DOHH2 (cell line): ENCODE data around the gene MEN1.
A peak's percentile ranks its signal among the peaks of the same experiment; 100 is the strongest.

Experiments
- H3F3A ChIP-seq: fragments of 200-600 bp; sonication (generic), shearing (Covaris generic); 2 replicates; pipeline ENCODE4 v1.6.0; 2016; ENCODE audit warnings: antibody characterized with exemption, mild to moderate bottlenecking; ENCODE audit not compliant: control insufficient read depth, insufficient read depth
- H3K27ac ChIP-seq: fragments of 200-600 bp; sonication (generic); 2 replicates; pipeline ENCODE4 v1.5.1; 2014; ENCODE audit warnings: low read depth, mild to moderate bottlenecking, low read length, moderate library complexity
- H3K27me3 ChIP-seq: fragments of 200-600 bp; sonication (generic); 2 replicates; pipeline ENCODE4 v1.6.1; 2014; ENCODE audit warnings: mild to moderate bottlenecking, low read length, mixed read lengths; ENCODE audit not compliant: control insufficient read depth
- H3K36me3 ChIP-seq: fragments of 200-600 bp; sonication (generic); 2 replicates; pipeline ENCODE4 v1.6.1; 2014; ENCODE audit warnings: mild to moderate bottlenecking, low read length, moderate library complexity, mixed read lengths; ENCODE audit not compliant: control insufficient read depth
- H3K4me1 ChIP-seq: fragments of 200-600 bp; sonication (generic); 2 replicates; pipeline ENCODE4 v1.6.1; 2014; ENCODE audit warnings: mild to moderate bottlenecking, low read length, mixed read lengths; ENCODE audit not compliant: control insufficient read depth
- H3K4me2 ChIP-seq: fragments of 200-600 bp; sonication (generic); 2 replicates; pipeline ENCODE4 v1.6.0; 2014; ENCODE audit warnings: mild to moderate bottlenecking, low read length, moderate library complexity
- H3K4me3 ChIP-seq: fragments of 200-600 bp; sonication (generic); 2 replicates; pipeline ENCODE4 v1.5.1; 2014; ENCODE audit warnings: mild to moderate bottlenecking, low read length, mixed read lengths
- H3K79me2 ChIP-seq: fragments of 200-600 bp; sonication (generic); 2 replicates; pipeline ENCODE4 v1.6.1; 2014; ENCODE audit warnings: mild to moderate bottlenecking, low read length, mixed read lengths; ENCODE audit not compliant: control insufficient read depth
- H3K9me2 ChIP-seq: fragments of 200-600 bp; sonication (generic); replicated peaks from 2 replicates; pipeline ENCODE4 v1.6.1; 2014; ENCODE audit warnings: mild to moderate bottlenecking, low read length, mixed read lengths; ENCODE audit not compliant: control insufficient read depth
- H3K9me3 ChIP-seq: fragments of 200-600 bp; sonication (generic); 2 replicates; pipeline ENCODE4 v1.6.1; 2014; ENCODE audit warnings: antibody characterized with exemption, low read length, mixed read lengths; ENCODE audit not compliant: control insufficient read depth, insufficient read depth
- H4K20me1 ChIP-seq: fragments of 200-600 bp; sonication (generic); 2 replicates; pipeline ENCODE4 v1.6.0; 2014; ENCODE audit warnings: low read depth, mild to moderate bottlenecking, antibody characterized with exemption, low read length, moderate library complexity; ENCODE audit not compliant: control insufficient read depth, insufficient read depth
- EZH2phosphoT487 ChIP-seq: fragments of 200-600 bp; sonication (generic); IDR thresholded peaks from 2 replicates; pipeline ENCODE4 v1.6.1; 2017; ENCODE audit warnings: borderline replicate concordance, mild to moderate bottlenecking, antibody characterized with exemption, low read length, moderate library complexity, mixed read lengths
- TF ChIP-seq, protein P1 (sequence below): fragments of 200-600 bp; sonication (generic); IDR thresholded peaks from one replicate; pipeline ENCODE4 v1.5.1; 2014; ENCODE audit warnings: antibody characterized with exemption, mild to moderate bottlenecking, low read depth, low read length; ENCODE audit not compliant: poor library complexity, severe bottlenecking

Gene MEN1

DNA sequence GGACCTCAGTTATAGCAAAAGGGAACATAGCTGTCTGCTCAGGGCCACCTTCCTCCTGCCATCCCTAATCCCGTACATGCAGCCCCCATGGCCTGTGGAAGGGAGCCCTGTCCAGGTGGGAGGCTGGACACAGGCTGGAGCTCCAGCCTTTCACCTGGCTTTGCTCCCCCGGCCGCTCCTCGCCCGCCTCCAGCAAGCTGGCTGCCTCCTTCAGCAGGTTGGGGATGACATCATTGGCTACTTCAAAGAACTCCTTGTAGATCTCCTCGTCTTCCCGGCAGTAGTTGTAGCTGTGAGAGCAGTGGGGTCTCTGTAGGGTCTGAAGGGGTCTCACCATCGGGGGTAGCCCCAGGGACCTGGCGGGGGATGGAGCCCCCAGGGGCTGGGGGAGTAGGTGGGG is 4.9 kb downstream of the MEN1 start:
- Histone ChIP-seq H3K4me3 (no peak overlapping the region), H3K9me3 (no peaks in the 10 kb centered on the region), H3K4me1 (peaks cover 46% of the 10 kb centered on the region), H3K27me3 (no peaks in the 10 kb centered on the region), H3K4me2 (no peak overlapping the region), H4K20me1 (no peaks in the 10 kb centered on the region), H3K79me2 (peaks cover 43% of the 10 kb centered on the region), H3K27ac (no peak overlapping the region), H3F3A (peaks cover 14% of the 10 kb centered on the region), H3K36me3 (peaks cover 75% of the 10 kb centered on the region), H3K9me2 (no peaks in the 10 kb centered on the region)
- TF ChIP-seq EZH2phosphoT487 = no peak
- TF ChIP-seq, protein P1, sequence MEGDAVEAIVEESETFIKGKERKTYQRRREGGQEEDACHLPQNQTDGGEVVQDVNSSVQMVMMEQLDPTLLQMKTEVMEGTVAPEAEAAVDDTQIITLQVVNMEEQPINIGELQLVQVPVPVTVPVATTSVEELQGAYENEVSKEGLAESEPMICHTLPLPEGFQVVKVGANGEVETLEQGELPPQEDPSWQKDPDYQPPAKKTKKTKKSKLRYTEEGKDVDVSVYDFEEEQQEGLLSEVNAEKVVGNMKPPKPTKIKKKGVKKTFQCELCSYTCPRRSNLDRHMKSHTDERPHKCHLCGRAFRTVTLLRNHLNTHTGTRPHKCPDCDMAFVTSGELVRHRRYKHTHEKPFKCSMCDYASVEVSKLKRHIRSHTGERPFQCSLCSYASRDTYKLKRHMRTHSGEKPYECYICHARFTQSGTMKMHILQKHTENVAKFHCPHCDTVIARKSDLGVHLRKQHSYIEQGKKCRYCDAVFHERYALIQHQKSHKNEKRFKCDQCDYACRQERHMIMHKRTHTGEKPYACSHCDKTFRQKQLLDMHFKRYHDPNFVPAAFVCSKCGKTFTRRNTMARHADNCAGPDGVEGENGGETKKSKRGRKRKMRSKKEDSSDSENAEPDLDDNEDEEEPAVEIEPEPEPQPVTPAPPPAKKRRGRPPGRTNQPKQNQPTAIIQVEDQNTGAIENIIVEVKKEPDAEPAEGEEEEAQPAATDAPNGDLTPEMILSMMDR = no peak

DNA sequence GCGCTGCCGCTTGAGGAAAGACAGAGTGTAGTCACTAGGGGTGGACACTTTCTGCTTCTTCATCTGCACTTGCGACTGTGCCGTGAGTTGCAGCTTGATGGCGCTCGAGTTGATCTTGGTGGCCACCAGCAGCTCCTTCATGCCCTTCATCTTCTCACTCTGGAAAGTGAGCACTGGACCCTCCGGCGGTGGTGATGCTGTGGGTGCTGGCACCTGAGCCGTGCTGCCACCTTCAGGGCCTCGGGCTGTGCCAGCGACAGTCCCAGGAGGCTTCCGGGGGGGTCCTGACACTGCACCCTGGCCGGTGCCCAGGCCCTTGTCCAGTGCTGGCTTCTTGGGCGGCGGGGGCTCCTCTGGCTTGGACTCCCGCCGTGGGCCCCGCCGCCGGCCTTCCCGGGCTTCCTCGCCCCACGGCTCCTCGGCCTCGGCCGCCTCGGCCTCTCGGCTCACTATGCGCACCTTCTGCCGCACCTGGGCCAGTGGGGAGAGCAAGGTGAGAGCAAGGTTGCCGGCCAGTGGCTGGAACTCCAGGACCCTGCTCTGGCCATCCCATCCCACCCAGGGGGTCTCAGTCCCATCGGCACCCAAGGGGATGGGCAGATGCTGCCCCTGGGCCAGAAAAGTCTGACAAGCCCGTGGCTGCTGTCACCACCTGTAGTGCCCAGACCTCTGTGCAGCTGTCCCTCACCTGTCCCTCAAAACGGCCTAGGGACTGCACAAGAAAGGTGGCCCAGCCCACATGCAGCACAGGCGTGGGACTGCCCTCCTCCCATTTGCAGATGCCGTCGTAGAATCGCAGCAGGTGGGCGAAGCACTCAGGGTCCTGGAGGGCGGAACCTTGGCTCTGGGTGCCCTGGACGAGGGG is 5.8 kb downstream of the MEN1 start:
- Histone ChIP-seq H3K4me2 (peak overlapping the region; percentile 70; the same call in 1 of the 2 replicates), H3K79me2 (peaks cover 38% of the 10 kb centered on the region), H3K4me1 (peaks cover 53% of the 10 kb centered on the region), H3K4me3 (no peak overlapping the region; the same call in 1 of the 2 replicates), H3F3A (peaks cover 18% of the 10 kb centered on the region), H3K9me3 (no peaks in the 10 kb centered on the region), H4K20me1 (no peaks in the 10 kb centered on the region), H3K9me2 (no peaks in the 10 kb centered on the region), H3K36me3 (peaks cover 83% of the 10 kb centered on the region), H3K27me3 (no peaks in the 10 kb centered on the region), H3K27ac (no peak overlapping the region)
- no peak for TF ChIP-seq EZH2phosphoT487
- TF ChIP-seq, protein P1 = no peak

DNA sequence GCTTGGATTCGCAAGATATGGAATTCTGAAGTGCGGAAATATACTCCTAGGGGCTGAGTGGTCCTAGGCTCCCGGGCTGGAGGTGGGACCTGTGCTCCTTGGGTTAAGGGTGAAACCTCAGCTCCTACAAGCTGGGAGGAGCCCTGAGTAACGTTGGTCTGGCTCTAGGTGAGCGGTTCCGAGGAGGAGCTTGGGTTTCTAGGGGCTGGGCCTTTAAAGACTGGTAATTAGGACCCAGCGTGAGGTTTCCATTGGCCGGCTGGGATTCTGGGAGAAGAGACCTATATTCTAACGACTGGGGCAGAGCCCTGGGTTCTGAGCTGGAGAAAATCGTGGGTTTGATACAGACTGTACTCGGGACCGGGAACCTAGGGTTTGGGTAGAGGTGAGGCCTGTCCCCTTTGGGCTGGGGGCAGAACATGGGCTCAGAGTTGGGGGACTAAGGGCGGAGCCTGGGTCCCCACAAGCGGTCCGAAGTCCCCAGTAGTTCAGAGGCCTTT is 6.5 kb downstream of the MEN1 start:
- no peaks in the 10 kb centered on the region for H4K20me1 ChIP-seq
- H3K27me3 ChIP-seq = no peaks in the 10 kb centered on the region
- H3K79me2 ChIP-seq = peaks cover 31% of the 10 kb centered on the region
- H3K9me2 ChIP-seq = no peaks in the 10 kb centered on the region
- H3K4me1 ChIP-seq = peaks cover 52% of the 10 kb centered on the region
- peaks cover 19% of the 10 kb centered on the region for H3F3A ChIP-seq
- H3K27ac ChIP-seq = peak overlapping the region; percentile 59
- no peaks in the 10 kb centered on the region for H3K9me3 ChIP-seq
- H3K4me3 ChIP-seq = peak overlapping the region; percentile 69
- peaks cover 85% of the 10 kb centered on the region for H3K36me3 ChIP-seq
- TF ChIP-seq, protein P1 = no peak
- H3K4me2 ChIP-seq = peak overlapping the region; percentile 70
